ENCODE data around the gene MAGEC3. TPM values are rescaled to one million over a fixed set of nuclear protein-coding genes. Genes with fewer than 3 reads are reported as not detected.

The MAGEC3 gene
- not detected in 2 replicates for total RNA-seq

GRCh38 chrX:141838016-141838415, at the start of gene MAGEC3:
Gene MAGEC3 (plus strand): TSS chrX:141838316. CDS start chrX:141838316, 0 bp downstream.

GRCh38 chrX:141903400-141904155, 65.5 kb downstream of the MAGEC3 start, which contains the start of gene MAGEC1:
Gene MAGEC1 (plus strand): TSS chrX:141903894. CDS start chrX:141905073, 1,179 bp downstream.

Other genes starting within 250 kb of the MAGEC3 start
- gene SPANXA2, start 248.6 kb upstream of the MAGEC3 start, total RNA-seq, result not detected in 2 replicates
- not detected in 2 replicates for gene SPANXD, start 139.6 kb upstream of the MAGEC3 start, total RNA-seq
- gene MAGEC1, start 65.6 kb downstream of the MAGEC3 start, total RNA-seq, result not detected in 2 replicates